Muscle layer of colon (tissue), 2 donors: Measurements from ENCODE around the gene LLGL2.
"Not testable (repeated sequence)": the region's sequence is repeated elsewhere in the genome, so short reads cannot be mapped to it uniquely, and the experiment has no call there.

ENCODE experiments used
- H3K27ac ChIP-seq: one replicate; pipeline ENCODE4 v1.7.0; 2013; ENCODE audit warnings: low read depth, mild to moderate bottlenecking, low read length, moderate library complexity
- H3K27me3 ChIP-seq, 2 donors: one replicate each; pipeline ENCODE4 v1.7.0; 2013; ENCODE audit warnings: low read length in 2 of 2, mild to moderate bottlenecking in 2 of 2; ENCODE audit not compliant: insufficient read depth in 2 of 2, control insufficient read depth in 1 of 2
- H3K36me3 ChIP-seq: one replicate; pipeline ENCODE4 v1.7.0; 2013; ENCODE audit warnings: mild to moderate bottlenecking, low read length; ENCODE audit not compliant: insufficient read depth
- H3K4me1 ChIP-seq: one replicate; pipeline ENCODE4 v1.7.0; 2013; ENCODE audit warnings: mild to moderate bottlenecking, low read length; ENCODE audit not compliant: insufficient read depth
- H3K4me3 ChIP-seq, 2 donors: one replicate each; pipeline ENCODE4 v1.7.0; 2013; ENCODE audit warnings: low read length in 2 of 2, low read depth in 1 of 2, mild to moderate bottlenecking in 1 of 2, moderate library complexity in 1 of 2
- H3K9ac ChIP-seq: one replicate; pipeline ENCODE4 v1.7.0; 2013; ENCODE audit warnings: low read length
- H3K9me3 ChIP-seq: one replicate; pipeline ENCODE4 v1.7.0; 2013; ENCODE audit warnings: mild to moderate bottlenecking, low read length
- donor health status: abdominal sarcoma.
- donor health status: Adenocarcinoma of cecum.

LLGL2 gene

DNA sequence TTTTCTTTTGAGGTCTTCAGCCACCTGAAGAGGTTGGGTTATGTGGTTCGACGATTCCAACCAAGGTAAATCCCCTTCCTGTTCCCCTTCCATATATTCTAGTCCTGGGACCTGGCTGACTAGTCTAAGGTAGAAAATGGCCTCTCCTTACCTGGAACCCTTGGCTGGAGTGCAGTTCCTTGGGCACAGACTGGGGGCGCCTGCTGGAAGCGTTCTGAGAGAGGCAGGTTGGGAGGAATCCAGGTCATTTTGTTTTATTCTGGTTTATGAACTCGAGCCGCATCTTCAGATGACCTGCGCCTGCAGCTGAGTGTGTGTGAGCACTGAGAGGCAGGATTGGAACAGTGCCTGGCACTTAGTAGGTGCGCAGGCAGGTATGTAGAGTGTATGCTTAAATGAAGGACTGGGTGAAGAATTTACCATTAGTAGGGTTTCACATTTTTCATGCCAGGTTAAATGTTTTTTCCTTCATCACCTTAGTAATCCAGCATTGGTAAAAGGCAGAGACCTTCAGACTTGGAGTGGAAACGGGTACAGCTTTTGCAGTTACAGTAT, 6.4 kb upstream of the LLGL2 start:
- H3K27me3 ChIP-seq: no peaks in the 10 kb centered on the region

DNA sequence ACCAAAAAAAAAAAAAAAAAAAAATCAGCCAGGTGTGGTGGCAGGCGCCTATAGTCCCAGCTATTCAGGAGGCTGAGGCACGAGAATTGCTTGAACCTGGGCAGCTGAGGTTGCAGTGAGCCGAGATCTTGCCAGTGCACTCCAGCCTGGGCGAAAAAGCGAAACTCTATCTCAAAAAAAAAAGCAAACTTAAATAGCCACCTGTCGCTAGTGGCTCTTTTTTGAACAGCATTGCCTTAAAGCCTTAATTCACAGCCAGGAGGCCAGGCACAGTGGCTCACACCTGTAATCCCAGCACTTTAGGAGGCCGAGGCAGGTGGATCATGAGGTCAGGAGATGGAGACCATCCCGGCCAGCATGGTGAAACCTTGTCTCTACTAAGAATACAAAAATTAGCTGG, 5.1 kb upstream of the LLGL2 start:
- H3K27ac ChIP-seq, H3K4me3 ChIP-seq, H3K36me3 ChIP-seq, H3K4me1 ChIP-seq, H3K27me3 ChIP-seq, H3K9me3 ChIP-seq, H3K9ac ChIP-seq: not testable (repeated sequence)

More for the DNA sequence above, 6.4 kb upstream of the LLGL2 start:
- Histone ChIP-seq H3K9me3 (no peaks in the 10 kb centered on the region), H3K4me1 (peaks cover 12% of the 10 kb centered on the region), H3K27ac (no peak overlapping the region), H3K36me3 (no peaks in the 10 kb centered on the region), H3K9ac (no peak overlapping the region), H3K4me3 (no peak overlapping the region)

DNA sequence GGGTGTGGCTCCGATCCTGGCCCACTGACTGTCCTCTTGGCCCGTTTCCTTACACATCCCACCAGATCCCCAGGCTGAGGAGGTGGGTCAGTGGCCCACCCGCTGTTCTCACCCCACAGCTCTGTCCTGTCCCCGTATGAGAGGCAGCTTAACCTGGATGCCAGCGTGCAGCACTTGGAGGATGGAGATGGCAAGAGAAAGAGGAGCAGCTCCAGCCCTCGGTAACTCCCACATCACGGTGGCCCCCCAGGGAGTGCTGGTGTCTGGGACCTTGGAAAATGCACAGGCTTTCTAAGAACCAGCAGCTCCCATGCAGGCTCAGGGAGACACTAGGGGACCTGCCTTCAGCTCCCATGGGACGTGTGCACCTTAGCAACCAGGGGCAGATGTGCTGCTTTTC, 4.2 kb upstream of the LLGL2 start:
- H3K36me3 ChIP-seq: no peaks in the 10 kb centered on the region
- H3K27me3 ChIP-seq: peaks cover 0 to 6% of the 10 kb centered on the region in 2 donors
- H3K4me3 ChIP-seq: no peak overlapping the region
- H3K27ac ChIP-seq: no peak overlapping the region
- H3K4me1 ChIP-seq: peaks cover 10% of the 10 kb centered on the region
- no peak overlapping the region for H3K9ac ChIP-seq
- H3K9me3 ChIP-seq: no peaks in the 10 kb centered on the region

DNA sequence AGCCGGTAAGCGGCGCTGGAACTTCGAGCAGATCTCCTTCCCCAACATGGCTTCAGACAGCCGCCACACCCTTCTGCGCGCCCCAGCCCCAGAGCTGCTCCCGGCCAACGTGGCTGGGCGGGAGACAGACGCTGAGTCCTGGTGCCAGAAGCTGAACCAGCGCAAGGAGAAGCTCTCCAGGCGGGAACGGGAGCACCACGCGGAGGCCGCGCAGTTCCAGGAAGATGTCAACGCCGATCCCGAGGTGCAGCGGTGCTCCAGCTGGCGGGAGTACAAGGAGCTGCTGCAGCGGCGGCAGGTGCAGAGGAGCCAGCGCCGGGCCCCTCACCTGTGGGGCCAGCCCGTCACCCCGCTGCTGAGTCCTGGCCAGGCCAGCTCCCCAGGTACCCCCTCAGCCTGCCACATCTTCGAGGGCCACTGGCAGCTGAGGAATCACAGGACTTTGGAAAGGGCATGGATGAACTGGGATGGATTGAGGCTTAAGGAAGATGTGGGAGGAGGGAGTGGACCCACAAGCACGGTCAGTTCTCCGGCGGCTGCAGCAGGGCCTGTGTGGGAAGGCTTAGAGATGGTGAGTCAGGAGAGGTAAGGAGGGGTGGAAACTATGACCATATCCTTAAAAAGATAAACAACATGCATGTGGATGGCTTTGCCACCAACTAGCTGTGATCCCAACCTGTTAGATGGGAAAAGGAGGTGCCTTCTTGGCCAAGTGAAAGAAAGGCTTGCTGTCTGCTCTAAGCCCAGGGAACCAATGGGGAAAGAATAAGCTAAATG, 3.4 kb upstream of the LLGL2 start:
- Histone ChIP-seq H3K9me3 (no peaks in the 10 kb centered on the region), H3K27me3 (peaks cover 0 to 10% of the 10 kb centered on the region in 2 donors), H3K27ac (no peak overlapping the region), H3K4me1 (peaks cover 12% of the 10 kb centered on the region), H3K9ac (no peak overlapping the region), H3K4me3 (no peak overlapping the region), H3K36me3 (no peaks in the 10 kb centered on the region)

DNA sequence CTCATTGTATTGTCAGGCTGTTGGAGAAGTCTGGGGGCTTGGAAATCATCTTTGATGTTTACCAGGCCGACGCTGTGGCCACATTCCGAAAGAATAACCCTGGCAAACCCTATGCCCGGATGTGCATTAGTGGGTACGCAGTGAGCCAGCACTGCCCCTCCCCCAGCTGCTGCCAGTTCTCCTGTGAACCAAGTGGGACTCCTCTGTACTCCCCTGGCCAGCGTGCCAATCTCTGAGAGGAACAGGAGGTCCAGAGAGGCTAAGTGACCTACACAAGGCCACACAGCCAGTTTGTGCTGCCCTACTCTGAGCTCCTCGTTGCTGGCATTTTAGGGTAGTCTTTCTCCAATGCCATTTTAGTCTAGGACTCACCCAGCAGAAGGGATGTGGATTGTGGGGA, 1.9 kb upstream of the LLGL2 start:
- Histone ChIP-seq H3K4me1 (peaks cover 4% of the 10 kb centered on the region), H3K27me3 (peaks cover 0 to 10% of the 10 kb centered on the region in 2 donors), H3K27ac (no peak overlapping the region), H3K9ac (no peak overlapping the region), H3K9me3 (no peaks in the 10 kb centered on the region), H3K4me3 (no peak overlapping the region), H3K36me3 (no peaks in the 10 kb centered on the region)

DNA sequence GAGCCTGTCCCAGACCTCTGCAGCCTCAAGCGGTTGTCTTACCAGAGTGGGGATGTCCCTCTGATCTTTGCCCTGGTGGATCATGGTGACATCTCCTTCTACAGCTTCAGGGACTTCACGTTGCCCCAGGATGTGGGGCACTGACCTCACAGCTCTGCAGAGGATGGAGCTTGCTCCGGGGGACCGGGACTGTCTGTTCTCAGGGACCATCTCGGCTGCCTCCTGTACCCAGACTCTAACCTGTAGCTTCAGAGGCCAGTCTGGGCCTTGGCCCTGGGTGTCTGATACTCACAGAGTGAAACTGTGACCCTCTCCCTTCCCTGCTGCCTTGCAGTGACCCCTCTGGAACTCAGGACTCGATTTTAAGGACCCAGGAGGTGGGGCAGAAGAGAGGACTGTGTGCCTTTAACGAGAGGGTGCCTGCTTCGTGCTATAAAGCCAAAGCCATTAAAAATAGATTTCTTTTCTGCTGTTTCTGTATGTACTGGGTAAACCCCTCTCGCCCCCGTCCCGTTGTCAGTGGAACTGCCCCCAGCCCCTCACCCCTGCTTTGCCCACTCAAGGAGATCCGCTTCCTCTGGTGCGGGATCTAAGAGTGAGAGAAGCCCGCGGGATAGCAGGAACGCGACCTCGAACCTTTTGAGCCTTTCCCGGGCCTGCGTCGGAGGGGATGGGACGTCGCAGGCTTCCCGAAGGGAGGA, 1.1 kb upstream of the LLGL2 start:
- Histone ChIP-seq H3K9me3 (no peaks in the 10 kb centered on the region), H3K36me3 (no peaks in the 10 kb centered on the region), H3K4me3 (peak overlapping the region; percentile 50 to 70), H3K4me1 (peaks cover 4% of the 10 kb centered on the region), H3K9ac (no peak overlapping the region), H3K27ac (peak overlapping the region; percentile 7), H3K27me3 (peaks cover 0 to 10% of the 10 kb centered on the region in 2 donors)

DNA sequence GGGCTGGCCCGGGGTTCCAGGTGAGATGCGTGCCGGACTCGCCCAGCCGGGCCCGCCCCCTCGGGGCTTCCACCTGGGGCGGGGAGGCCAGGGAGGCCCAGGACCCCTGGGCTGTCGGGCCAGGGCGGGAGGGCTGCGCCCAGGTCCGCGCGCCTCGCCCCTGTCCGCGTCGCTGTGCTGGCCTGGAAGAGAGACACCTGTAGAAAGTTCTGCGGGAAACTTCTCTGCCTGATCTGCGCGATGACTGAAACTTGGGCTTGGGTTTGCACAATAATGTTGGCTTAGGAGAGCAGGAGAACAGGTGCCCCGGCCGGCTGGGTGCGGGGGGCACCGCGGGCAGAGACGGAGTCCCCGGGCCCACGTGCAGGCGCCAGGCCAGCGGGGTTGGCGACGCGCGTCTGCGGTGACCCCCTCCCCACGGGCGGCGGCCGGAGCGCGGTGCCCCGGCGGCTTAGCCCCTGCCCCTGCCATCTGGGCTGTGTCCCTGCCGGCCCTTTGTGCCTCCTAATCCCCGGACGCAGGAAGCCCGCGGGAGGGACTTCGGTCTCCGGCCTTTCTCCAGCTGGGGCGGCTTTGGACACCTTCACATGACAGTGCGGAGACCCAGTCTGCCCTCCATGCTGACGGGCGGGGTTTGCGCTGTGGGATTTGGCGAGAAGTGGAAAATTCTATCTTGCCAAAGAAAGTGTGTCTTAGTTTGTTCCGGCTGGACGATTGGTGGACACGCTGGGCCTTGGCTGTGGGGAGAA, 483 bp downstream of the LLGL2 start:
- Histone ChIP-seq H3K9ac (no peak overlapping the region), H3K36me3 (no peaks in the 10 kb centered on the region), H3K27ac (no peak overlapping the region), H3K4me3 (peak overlapping the region; percentile 20 to 32), H3K27me3 (peaks cover 0 to 10% of the 10 kb centered on the region in 2 donors), H3K4me1 (peaks cover 4% of the 10 kb centered on the region), H3K9me3 (no peaks in the 10 kb centered on the region)

DNA sequence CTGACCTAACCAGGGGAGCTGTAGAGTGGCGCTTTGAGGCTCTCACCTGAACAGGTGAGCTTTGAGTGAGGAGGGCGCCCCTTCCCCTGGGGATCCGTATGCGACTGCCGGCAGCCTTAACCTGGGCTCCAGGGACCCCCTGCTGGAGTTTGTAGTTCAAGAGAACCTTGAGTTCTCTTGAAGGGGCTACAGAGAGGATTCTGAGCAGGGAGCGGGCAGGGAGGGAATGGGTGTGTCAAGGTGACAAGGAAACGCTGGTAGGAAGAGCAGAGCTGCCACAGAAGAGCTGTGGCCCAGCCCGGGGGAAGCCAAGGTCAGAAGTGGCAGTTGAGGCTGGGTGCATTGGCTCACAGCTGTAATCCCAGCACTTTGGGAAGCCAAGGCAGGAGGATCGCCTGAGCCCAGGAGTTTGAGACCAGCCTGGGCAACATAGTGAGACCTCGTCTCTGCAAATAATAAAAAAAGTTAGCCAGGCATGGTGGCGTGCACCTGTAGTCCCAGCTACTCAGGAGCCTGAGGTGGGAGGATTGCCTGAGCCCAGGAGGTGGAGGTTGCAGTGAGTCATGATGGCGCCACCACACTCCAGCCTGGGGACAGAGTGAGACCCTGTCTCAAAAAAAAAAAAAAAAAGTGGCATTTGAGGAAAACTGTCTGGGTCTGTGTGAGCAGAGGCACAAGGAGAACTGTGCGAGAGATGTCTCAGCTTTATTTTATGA, 1.2 kb downstream of the LLGL2 start:
- no peaks in the 10 kb centered on the region for H3K36me3 ChIP-seq
- no peaks in the 10 kb centered on the region for H3K9me3 ChIP-seq
- H3K27me3 ChIP-seq: peaks cover 0 to 10% of the 10 kb centered on the region in 2 donors
- H3K4me3 ChIP-seq: no peak overlapping the region
- no peak overlapping the region for H3K9ac ChIP-seq
- no peak overlapping the region for H3K27ac ChIP-seq
- H3K4me1 ChIP-seq: peaks cover 4% of the 10 kb centered on the region

DNA sequence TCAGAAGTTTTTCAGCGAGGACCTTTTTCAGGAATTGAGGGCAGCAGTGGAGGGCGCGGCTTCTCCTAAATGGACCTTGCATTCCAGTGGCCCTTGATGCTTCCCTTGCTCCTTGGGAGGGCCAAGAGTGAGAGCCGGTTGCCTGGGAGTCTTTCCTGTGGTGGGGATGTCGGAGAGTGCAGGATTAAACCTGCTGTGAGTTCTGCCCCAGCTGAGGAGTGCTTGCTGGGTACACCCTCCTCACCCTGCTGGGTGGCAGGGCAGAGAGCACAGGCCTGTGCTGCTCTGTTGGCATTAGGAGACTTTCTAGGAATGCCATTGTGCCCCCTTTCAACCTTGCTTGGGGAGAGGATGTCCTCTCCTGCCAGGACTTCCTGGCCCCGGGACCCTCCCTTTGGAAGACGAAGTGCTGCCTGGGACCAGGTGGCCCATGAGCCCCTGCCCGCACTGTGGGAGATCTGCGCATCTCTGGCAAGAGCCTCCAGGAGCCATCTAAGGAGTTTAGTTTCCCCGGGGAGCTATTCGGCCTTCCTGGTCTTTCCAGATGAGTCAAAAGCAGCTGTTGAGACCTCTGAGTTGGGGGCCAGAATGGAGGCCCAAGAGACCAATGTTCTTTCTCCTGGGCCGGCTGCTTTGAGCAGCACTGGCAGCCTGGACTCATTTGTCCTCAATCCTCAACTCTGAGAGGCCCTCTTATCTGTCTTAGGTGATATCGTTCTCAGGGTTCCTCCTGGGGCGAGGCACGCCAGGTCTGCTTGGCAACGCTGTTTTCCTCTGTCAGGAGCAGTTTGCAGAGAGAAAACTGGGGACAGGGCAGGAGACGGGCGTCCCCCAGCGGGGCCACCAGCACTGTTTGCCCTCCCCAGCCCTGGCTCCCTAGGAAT, 5.6 kb downstream of the LLGL2 start:
- Histone ChIP-seq H3K36me3 (no peaks in the 10 kb centered on the region), H3K27me3 (peaks cover 0 to 6% of the 10 kb centered on the region in 2 donors), H3K4me3 (no peak overlapping the region), H3K4me1 (peaks cover 4% of the 10 kb centered on the region), H3K9me3 (no peaks in the 10 kb centered on the region), H3K9ac (no peak overlapping the region), H3K27ac (no peak overlapping the region)

DNA sequence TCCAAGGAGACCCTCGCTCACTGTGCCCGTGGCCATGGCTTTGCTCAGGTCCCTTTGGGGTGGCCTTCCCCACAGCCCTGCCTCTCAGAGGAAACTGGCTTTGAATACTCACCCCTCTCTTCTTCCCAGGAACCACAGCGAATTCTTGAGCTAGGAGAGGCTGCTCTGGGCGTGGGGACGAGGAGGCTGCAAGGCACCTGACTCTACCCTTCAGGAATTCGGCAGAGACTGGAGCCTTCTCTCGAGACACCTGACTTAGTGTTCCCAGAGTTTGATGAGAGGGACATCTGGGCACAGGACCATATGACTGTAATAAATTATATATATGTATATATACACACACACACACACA, 6.2 kb downstream of the LLGL2 start:
- H3K9ac ChIP-seq: no peak overlapping the region
- no peaks in the 10 kb centered on the region for H3K9me3 ChIP-seq
- no peaks in the 10 kb centered on the region for H3K36me3 ChIP-seq
- no peaks in the 10 kb centered on the region for H3K4me1 ChIP-seq
- H3K27me3 ChIP-seq: no peaks in the 10 kb centered on the region
- no peak overlapping the region for H3K4me3 ChIP-seq
- no peak overlapping the region for H3K27ac ChIP-seq
